Measurements from ENCODE around the gene RBM18. TPM values are rescaled to one million over a fixed set of nuclear protein-coding genes. Genes with fewer than 3 reads are reported as not detected.

Gene RBM18
- total RNA-seq, 4 donors from 2014 or later = 4.6 to 31.8 (median 18.7) TPM

DNA sequence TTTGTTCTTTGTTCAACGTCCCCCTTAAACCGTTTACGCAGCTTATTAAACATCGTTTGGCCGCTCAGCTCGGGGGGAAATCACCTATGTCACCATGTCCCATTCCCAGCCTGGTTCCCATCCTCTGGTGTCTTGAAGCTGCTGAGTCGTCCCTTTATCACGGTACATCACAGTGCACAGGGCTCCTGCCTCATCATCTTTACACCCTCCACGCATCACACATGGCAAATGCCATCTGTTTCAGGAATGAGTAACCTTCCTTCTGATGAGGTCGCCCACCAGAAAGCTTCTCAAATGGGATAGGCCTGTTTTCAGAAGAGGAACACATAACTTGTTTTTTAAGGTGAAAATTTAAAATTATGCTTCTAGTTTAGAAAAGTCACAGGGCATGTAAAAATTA lies 28.0 kb downstream of the RBM18 start:
- no peak overlapping the region for H3K4me3 ChIP-seq
- intact Hi-C loops (cut with DNase I; ENCODE audit: low total_unique reads) = no loop called here
- no peak for TF ChIP-seq POLR2A (IDR thresholded peaks at IDR 0.05)
- TF ChIP-seq, protein P1, sequence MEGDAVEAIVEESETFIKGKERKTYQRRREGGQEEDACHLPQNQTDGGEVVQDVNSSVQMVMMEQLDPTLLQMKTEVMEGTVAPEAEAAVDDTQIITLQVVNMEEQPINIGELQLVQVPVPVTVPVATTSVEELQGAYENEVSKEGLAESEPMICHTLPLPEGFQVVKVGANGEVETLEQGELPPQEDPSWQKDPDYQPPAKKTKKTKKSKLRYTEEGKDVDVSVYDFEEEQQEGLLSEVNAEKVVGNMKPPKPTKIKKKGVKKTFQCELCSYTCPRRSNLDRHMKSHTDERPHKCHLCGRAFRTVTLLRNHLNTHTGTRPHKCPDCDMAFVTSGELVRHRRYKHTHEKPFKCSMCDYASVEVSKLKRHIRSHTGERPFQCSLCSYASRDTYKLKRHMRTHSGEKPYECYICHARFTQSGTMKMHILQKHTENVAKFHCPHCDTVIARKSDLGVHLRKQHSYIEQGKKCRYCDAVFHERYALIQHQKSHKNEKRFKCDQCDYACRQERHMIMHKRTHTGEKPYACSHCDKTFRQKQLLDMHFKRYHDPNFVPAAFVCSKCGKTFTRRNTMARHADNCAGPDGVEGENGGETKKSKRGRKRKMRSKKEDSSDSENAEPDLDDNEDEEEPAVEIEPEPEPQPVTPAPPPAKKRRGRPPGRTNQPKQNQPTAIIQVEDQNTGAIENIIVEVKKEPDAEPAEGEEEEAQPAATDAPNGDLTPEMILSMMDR (IDR thresholded peaks at IDR 0.05) = no peak
- no peak overlapping the region for H3K27ac ChIP-seq
- no peak for DNase-seq
- no peaks in the 10 kb centered on the region for H3K4me1 ChIP-seq
- H3K27me3 ChIP-seq = no peaks in the 10 kb centered on the region
- H3K36me3 ChIP-seq = no peaks in the 10 kb centered on the region
- H3K9me3 ChIP-seq = no peaks in the 10 kb centered on the region

DNA sequence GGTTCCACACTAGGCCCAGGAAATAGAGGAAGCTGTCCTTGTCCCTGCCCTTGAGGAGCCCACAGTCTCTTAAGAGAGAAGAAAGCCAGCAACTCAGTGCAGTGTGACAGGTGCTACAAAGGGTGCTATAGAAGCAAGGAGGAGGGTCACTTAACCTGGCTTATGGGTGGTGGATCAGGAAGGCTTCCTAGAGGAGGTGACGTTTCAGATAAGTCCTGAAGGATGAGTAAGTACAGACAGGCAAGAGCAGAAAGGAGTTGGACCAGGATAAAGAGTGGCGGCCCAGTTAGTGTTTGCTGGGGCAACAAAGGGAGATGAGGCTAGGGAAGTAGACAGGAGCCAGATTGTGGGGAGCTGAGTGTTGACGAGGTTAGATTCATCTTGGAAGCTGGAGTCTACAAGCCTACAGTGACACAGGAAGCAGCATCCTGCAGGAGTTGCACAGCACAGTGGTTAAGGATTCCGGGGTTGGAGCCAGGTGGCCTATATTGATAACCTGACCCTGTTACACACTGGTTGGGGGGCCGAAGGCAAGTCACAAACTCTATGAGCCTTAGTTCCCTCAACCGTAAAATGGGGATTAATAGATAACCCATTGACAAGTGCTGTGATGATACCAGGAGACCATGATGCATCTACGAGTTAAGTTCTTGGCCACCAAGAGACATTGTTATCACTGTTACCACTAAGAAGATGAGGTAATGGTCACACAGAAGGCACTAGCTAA lies 30.5 kb downstream of the RBM18 start:
- Histone ChIP-seq H3K9me3 (no peaks in the 10 kb centered on the region), H3K27ac (no peak overlapping the region), H3K4me3 (no peak overlapping the region), H3K4me1 (no peaks in the 10 kb centered on the region), H3K36me3 (no peaks in the 10 kb centered on the region), H3K27me3 (peaks cover 4 to 5% of the 10 kb centered on the region in 2 donors)
- no peak for DNase-seq
- intact Hi-C loops (cut with DNase I; ENCODE audit: low total_unique reads) = no loop called here
- TF ChIP-seq, protein P1 (IDR thresholded peaks at IDR 0.05) = no peak
- no peak for TF ChIP-seq POLR2A (IDR thresholded peaks at IDR 0.05)

- no peak for TF ChIP-seq POLR2A (IDR thresholded peaks at IDR 0.05)
- TF ChIP-seq, protein P1 (IDR thresholded peaks at IDR 0.05) = no peak
- DNase-seq = no peak
- Histone ChIP-seq H3K27me3 (peaks cover 4 to 8% of the 10 kb centered on the region in 2 donors), H3K27ac (no peak overlapping the region), H3K4me1 (no peaks in the 10 kb centered on the region), H3K9me3 (no peaks in the 10 kb centered on the region), H3K36me3 (no peaks in the 10 kb centered on the region), H3K4me3 (no peak overlapping the region)
- intact Hi-C loops (cut with DNase I; ENCODE audit: low total_unique reads) = no loop called here
Observed at GRCh38 chr9:122232796-122233306, 31.8 kb downstream of the RBM18 start.

DNA sequence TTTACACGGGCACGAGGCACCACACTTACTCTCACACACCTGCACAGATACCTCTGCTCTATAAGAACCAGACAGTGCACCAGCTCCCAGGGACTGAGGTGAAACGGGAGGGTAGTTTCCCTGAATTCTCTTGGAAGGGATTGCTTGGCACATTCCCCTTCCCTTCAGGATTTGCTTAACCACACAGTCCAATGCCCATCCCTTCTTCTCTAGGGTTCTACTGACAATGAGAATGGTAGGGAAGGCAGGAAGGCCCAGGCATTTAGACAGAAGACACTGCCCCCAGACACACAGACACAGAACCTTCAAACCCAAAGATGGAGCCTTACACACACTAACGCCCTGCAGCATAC lies 35.2 kb downstream of the RBM18 start:
- Histone ChIP-seq H3K9me3 (no peaks in the 10 kb centered on the region), H3K4me1 (peaks cover 0 to 4% of the 10 kb centered on the region in 2 donors), H3K36me3 (no peaks in the 10 kb centered on the region), H3K27me3 (peaks cover 8 to 34% of the 10 kb centered on the region in 2 donors), H3K4me3 (no peak overlapping the region), H3K27ac (no peak overlapping the region)
- TF ChIP-seq POLR2A (IDR thresholded peaks at IDR 0.05) = no peak
- TF ChIP-seq, protein P1 (IDR thresholded peaks at IDR 0.05) = no peak
- no peak for DNase-seq
- intact Hi-C loops (cut with DNase I; ENCODE audit: low total_unique reads) = no loop called here

Data from uterus (tissue), 4 donors.